GM12878 (cell line): ENCODE results near the gene SLC22A12. TPM values are rescaled to one million over a fixed set of nuclear protein-coding genes. Genes with fewer than 3 reads are reported as not detected.

Experiments
- ATAC-seq: fragments of 200-7000 bp; cut with Tn5 transposase; 3 replicates; pipeline ENCODE4 v1.9.1; 2020; ENCODE audit warnings: mild to moderate bottlenecking, moderate library complexity
- BruUV-seq: library from RNA; stranded (reverse); fragments of 400-500 nt; replicated peaks from 2 replicates; lab custom pipeline; 2021; lab: Mats Ljungman, UMichigan
- CTCF ChIA-PET: fragments of 300-600 bp; sonication (Branson Sonifier 250); formaldehyde crosslinking; extraction: SDS; loops from one replicate; lab custom pipeline; 2021; ENCODE audit warnings: inconsistent platforms; lab: Yijun Ruan, JAX
- POLR2A ChIA-PET: fragments of 350-600 bp; formaldehyde crosslinking; extraction: SDS; loops from one replicate; lab custom pipeline; 2021; ENCODE audit warnings: inconsistent platforms; lab: Charles Lee
- RAD21 ChIA-PET: fragments of 300-600 bp; sonication (Branson Sonifier 250); formaldehyde crosslinking; loops from one replicate; lab custom pipeline; 2023; ENCODE audit warnings: antibody characterized with exemption; ENCODE audit not compliant: unreplicated experiment; lab: Charles Lee
- SMC1A ChIA-PET: fragments of 300-600 bp; sonication (Branson Sonifier 250); formaldehyde crosslinking; loops from one replicate; lab custom pipeline; 2023; ENCODE audit not compliant: unreplicated experiment, uncharacterized antibody; lab: Charles Lee
- DNase-seq: peaks from one replicate; pipeline ENCODE4 v3.0.0-alpha.2; 2011; ENCODE audit warnings: low read depth, low spot score
- FAIRE-seq: peaks from 3 replicates; lab custom pipeline; 2011; peaks lifted over from hg19 to GRCh38; lab: Jason Lieb, UNC
- H2AFZ ChIP-seq: 2 replicates; pipeline ENCODE4 v1.6.0; 2011; ENCODE audit warnings: low read depth, low read length, control low read depth; ENCODE audit not compliant: control insufficient read depth
- H3K27ac ChIP-seq: 2 replicates; pipeline ENCODE4 v1.5.1; 2011; ENCODE audit warnings: control low read depth; ENCODE audit not compliant: control insufficient read depth, insufficient read depth
- H3K27me3 ChIP-seq, 2 experiments: replicated peaks in 1 of 2; 2 replicates each; pipeline versions ENCODE4 v1.6.0 to v1.6.1; 2011; ENCODE audit warnings: low read length in 1 of 2; ENCODE audit not compliant: control insufficient read depth in 2 of 2, insufficient read depth in 2 of 2
- H3K36me3 ChIP-seq, 2 experiments: 2 replicates each; pipeline ENCODE4 v1.5.1; 2011; ENCODE audit warnings: low read length in 1 of 2; ENCODE audit not compliant: control insufficient read depth in 2 of 2, insufficient read depth in 2 of 2
- H3K4me1 ChIP-seq: 2 replicates; pipeline ENCODE4 v1.6.1; 2011; ENCODE audit warnings: mild to moderate bottlenecking, low read length, moderate library complexity, mixed read lengths; ENCODE audit not compliant: control insufficient read depth, insufficient read depth
- H3K4me2 ChIP-seq: 2 replicates; pipeline ENCODE4 v1.6.0; 2011; ENCODE audit warnings: control low read depth; ENCODE audit not compliant: control insufficient read depth, insufficient read depth
- H3K4me3 ChIP-seq: fragments of 200-600 bp; sonication (generic); 2 replicates; pipeline ENCODE4 v1.5.1; 2016
- H3K79me2 ChIP-seq: 2 replicates; pipeline ENCODE4 v1.6.0; 2011; ENCODE audit warnings: low read length; ENCODE audit not compliant: control insufficient read depth, insufficient read depth
- H3K9ac ChIP-seq: 2 replicates; pipeline ENCODE4 v1.8.0; 2011; ENCODE audit warnings: low read length, control low read depth, mixed read lengths; ENCODE audit not compliant: control insufficient read depth, insufficient read depth
- H3K9me3 ChIP-seq: replicated peaks from 3 replicates; pipeline ENCODE4 v1.5.1; 2011; ENCODE audit warnings: mild to moderate bottlenecking, low read length; ENCODE audit not compliant: control insufficient read depth, insufficient read depth
- H4K20me1 ChIP-seq: 2 replicates; pipeline ENCODE4 v1.6.0; 2011; ENCODE audit not compliant: control insufficient read depth, insufficient read depth
- BACH1 ChIP-seq: fragments of 450-650 bp; IDR thresholded peaks from 2 replicates; pipeline ENCODE4 v1.6.1; 2017; ENCODE audit warnings: mild to moderate bottlenecking, borderline replicate concordance
- MYB ChIP-seq: fragments of 150-350 bp; IDR thresholded peaks from 2 replicates; pipeline ENCODE4 v1.6.1; 2014; ENCODE audit warnings: mild to moderate bottlenecking, low read depth, low read length, borderline replicate concordance
- NFXL1 ChIP-seq: fragments of 450-650 bp; IDR thresholded peaks from 2 replicates; pipeline ENCODE4 v1.6.1; 2017; ENCODE audit warnings: antibody characterized with exemption, mild to moderate bottlenecking, borderline replicate concordance
- PAX8 ChIP-seq: fragments of 450-650 bp; IDR thresholded peaks from 2 replicates; pipeline ENCODE4 v1.6.1; 2017; ENCODE audit warnings: mild to moderate bottlenecking, moderate library complexity
- POU2F2 ChIP-seq: IDR thresholded peaks from 3 replicates; pipeline ENCODE4 v1.6.1; 2011; ENCODE audit warnings: low read depth, mild to moderate bottlenecking, low read length, borderline replicate concordance
- RBBP5 ChIP-seq: fragments of 200-600 bp; sonication (generic); conservative IDR thresholded peaks from 2 replicates; pipeline ENCODE4 v1.6.1; 2016
- TAF1 ChIP-seq: IDR thresholded peaks from 2 replicates; pipeline ENCODE4 v1.6.1; 2011; ENCODE audit warnings: mild to moderate bottlenecking, low read depth, low read length, borderline replicate concordance
- ZNF217 ChIP-seq: fragments of 450-650 bp; IDR thresholded peaks from 2 replicates; pipeline ENCODE4 v1.6.1; 2017; ENCODE audit warnings: antibody characterized with exemption, mild to moderate bottlenecking
- WGBS: methylation state at CpG from one replicate; pipeline ENCODE4 v1.1.6; 2016; ENCODE audit warnings: low lambda C conversion rate; ENCODE audit not compliant: insufficient replicate concordance, insufficient coverage; ENCODE audit errors: missing lambda C conversion rate; 5-methylcytosine and 5-hydroxymethylcytosine counted together
- in situ Hi-C: fragments of 300-500 bp; cut with MboI; formaldehyde crosslinking; loops from 9 replicates; pipeline ENCODE4 v1.14.3; 2018; ENCODE audit warnings: mixed read lengths
- intact Hi-C: fragments of 100-400 bp; cut with micrococcal nuclease; formaldehyde crosslinking; loops from one replicate; pipeline ENCODE4 v1.14.2; 2022; ENCODE audit not compliant: unreplicated experiment
- polyA plus RNA-seq, 11 experiments: library from polyadenylated mRNA; depleted of rRNA in 4 of 11; unstranded in 6 of 11; stranded (reverse) in 5 of 11; fragments of >200 nt; fragmentation: Nextera tagmentation in 4 of 11; fragmentation: Illumina TruSeq in 1 of 11; extraction: Ambion mirVana in 4 of 11; extraction: Trizol in 1 of 11; gene quantifications; 1 replicate in 1 of 11; 2 replicates in 10 of 11; pipeline versions ENCODE4 v1.2.1 to v1.2.3, GENCODE V29; 2011 to 2016; ENCODE audit warnings: inconsistent platforms in 2 of 11, missing spikeins in 2 of 11, low read depth in 1 of 11
- total RNA-seq, 4 experiments: library from RNA; depleted of rRNA in 3 of 4; stranded (reverse); fragments of >200 nt in 3 of 4; fragmentation: Illumina TruSeq in 1 of 4; extraction: Trizol in 1 of 4; gene quantifications; 2 replicates each; pipeline versions ENCODE4 v1.2.1 to v1.2.3, GENCODE V29; 2013 to 2021
- TF ChIP-seq, protein P1 (sequence below): fragments of 450-650 bp; IDR thresholded peaks from 2 replicates; pipeline ENCODE4 v1.6.1; 2017; ENCODE audit warnings: mild to moderate bottlenecking, moderate library complexity

The SLC22A12 gene
- total and polyA plus RNA-seq, 10 of the 15 experiments (the other 5 are each of a cell fraction or from before 2014, with no cell fraction given): not detected

DNA sequence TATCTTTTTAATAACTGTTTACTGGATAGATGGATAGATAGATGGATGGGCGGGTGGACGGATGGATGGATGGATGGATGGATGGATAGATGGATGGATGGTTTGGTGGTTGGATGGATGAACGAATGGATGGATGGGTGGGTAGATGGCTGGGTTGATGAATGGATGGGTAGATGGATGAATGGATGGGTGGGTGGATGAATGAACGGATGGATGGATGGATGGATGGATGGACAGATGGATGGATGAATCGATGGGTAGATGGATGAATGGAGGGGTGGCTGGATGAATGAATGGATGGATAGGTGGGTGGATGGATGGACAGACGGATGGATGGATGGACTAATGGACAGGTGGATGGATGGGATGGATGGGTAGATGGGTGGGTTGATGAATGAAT is 13.8 kb upstream of the SLC22A12 start:
- TF ChIP-seq, protein P1, sequence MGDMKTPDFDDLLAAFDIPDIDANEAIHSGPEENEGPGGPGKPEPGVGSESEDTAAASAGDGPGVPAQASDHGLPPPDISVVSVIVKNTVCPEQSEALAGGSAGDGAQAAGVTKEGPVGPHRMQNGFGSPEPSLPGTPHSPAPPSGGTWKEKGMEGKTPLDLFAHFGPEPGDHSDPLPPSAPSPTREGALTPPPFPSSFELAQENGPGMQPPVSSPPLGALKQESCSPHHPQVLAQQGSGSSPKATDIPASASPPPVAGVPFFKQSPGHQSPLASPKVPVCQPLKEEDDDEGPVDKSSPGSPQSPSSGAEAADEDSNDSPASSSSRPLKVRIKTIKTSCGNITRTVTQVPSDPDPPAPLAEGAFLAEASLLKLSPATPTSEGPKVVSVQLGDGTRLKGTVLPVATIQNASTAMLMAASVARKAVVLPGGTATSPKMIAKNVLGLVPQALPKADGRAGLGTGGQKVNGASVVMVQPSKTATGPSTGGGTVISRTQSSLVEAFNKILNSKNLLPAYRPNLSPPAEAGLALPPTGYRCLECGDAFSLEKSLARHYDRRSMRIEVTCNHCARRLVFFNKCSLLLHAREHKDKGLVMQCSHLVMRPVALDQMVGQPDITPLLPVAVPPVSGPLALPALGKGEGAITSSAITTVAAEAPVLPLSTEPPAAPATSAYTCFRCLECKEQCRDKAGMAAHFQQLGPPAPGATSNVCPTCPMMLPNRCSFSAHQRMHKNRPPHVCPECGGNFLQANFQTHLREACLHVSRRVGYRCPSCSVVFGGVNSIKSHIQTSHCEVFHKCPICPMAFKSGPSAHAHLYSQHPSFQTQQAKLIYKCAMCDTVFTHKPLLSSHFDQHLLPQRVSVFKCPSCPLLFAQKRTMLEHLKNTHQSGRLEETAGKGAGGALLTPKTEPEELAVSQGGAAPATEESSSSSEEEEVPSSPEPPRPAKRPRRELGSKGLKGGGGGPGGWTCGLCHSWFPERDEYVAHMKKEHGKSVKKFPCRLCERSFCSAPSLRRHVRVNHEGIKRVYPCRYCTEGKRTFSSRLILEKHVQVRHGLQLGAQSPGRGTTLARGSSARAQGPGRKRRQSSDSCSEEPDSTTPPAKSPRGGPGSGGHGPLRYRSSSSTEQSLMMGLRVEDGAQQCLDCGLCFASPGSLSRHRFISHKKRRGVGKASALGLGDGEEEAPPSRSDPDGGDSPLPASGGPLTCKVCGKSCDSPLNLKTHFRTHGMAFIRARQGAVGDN: no peak
- TF ChIP-seq TAF1 (no peak), BACH1 (no peak), RBBP5 (no peak), NFXL1 (no peak), ZNF217 (no peak), PAX8 (no peak), MYB (no peak), POU2F2 (no peak)
- BruUV-seq: no TSS peak
- Histone ChIP-seq H3K27me3 (peaks cover 0 to 6% of the 10 kb centered on the region in 2 experiments; a peak in 2 of 4 replicates), H3K9ac (no peak overlapping the region), H3K4me2 (no peak overlapping the region), H3K9me3 (no peaks in the 10 kb centered on the region; the same call in 2 of the 3 replicates), H3K79me2 (no peaks in the 10 kb centered on the region), H2AFZ (no peak overlapping the region), H3K4me3 (no peak overlapping the region), H3K36me3 (no peaks in the 10 kb centered on the region), H3K27ac (no peak overlapping the region), H4K20me1 (no peaks in the 10 kb centered on the region), H3K4me1 (no peaks in the 10 kb centered on the region)
- POLR2A ChIA-PET: no interaction called here
- intact Hi-C loops (no loop called here), in situ Hi-C loops (no loop called here)
- DNase-seq (no peak), ATAC-seq (no peak), FAIRE-seq (no peak)
- SMC1A ChIA-PET: no interaction called here
- WGBS: 0% methylated on average over 6 of the region's 6 CpGs
- CTCF ChIA-PET: no interaction called here
- RAD21 ChIA-PET: no interaction called here
